ENCODE measurements around the gene HIRIP3.

GRCh38 chr16:29990034-29990433 lies 5.4 kb downstream of the HIRIP3 start:
- TF ChIP-seq POLR2A (IDR thresholded peaks at IDR 0.05; ENCODE audit: low read length) (no peak), GATA1 (IDR thresholded peaks at IDR 0.05; ENCODE audit: low read depth, low read length) (no peak)

Measured in erythroblast (primary cell).